K562 (cell line): ENCODE measurements around the gene C4A. TPM values are rescaled to one million over a fixed set of nuclear protein-coding genes. Genes with fewer than 3 reads are reported as not detected.

ENCODE experiments used
- CBX5 ChIP-seq: IDR thresholded peaks from 2 replicates; pipeline ENCODE4 v1.6.1; 2014; ENCODE audit warnings: low read depth, borderline replicate concordance
- CEBPG ChIP-seq, 3 experiments: fragments of 200-800 bp in 1 of 3; sonication (Bioruptor generic) in 1 of 3; sonication (generic) in 1 of 3; formaldehyde crosslinking in 1 of 3; IDR thresholded peaks in 2 of 3; conservative IDR thresholded peaks in 1 of 3; 2 replicates each; pipeline versions ENCODE4 v1.6.1 to v1.8.0; 2016 to 2022; ENCODE audit warnings: missing compliant biosample characterization in 2 of 3, missing genetic modification characterization in 2 of 3, mild to moderate bottlenecking in 1 of 3, missing genetic modification reagents in 1 of 3
- GTF2F1 ChIP-seq: IDR thresholded peaks from 2 replicates; pipeline ENCODE4 v1.6.1; 2011; ENCODE audit warnings: low read depth, low read length, improper control_type of control experiment
- HMBOX1 ChIP-seq: sonication (generic); IDR thresholded peaks from 2 replicates; pipeline ENCODE4 v1.6.1; 2016
- HMGXB4 ChIP-seq: sonication (generic); formaldehyde crosslinking; IDR thresholded peaks from 2 replicates; pipeline ENCODE4 v1.8.1; 2023; ENCODE audit warnings: mild to moderate bottlenecking, missing genetic modification reagents
- HNRNPH1 ChIP-seq: fragments of 200-400 bp; formaldehyde crosslinking; optimal IDR thresholded peaks from 2 replicates; pipeline ENCODE3; 2017; ENCODE audit warnings: low read depth, mild to moderate bottlenecking, low read length, moderate library complexity
- LCOR ChIP-seq: sonication (generic); formaldehyde crosslinking; IDR thresholded peaks from 2 replicates; pipeline ENCODE4 v1.8.0; 2022; ENCODE audit warnings: mild to moderate bottlenecking, missing genetic modification reagents
- MTA3 ChIP-seq: fragments of 450-650 bp; formaldehyde crosslinking; IDR thresholded peaks from 2 replicates; pipeline ENCODE4 v1.6.1; 2017; ENCODE audit warnings: mild to moderate bottlenecking, borderline replicate concordance
- RB1 ChIP-seq: fragments of 450-650 bp; IDR thresholded peaks from 2 replicates; pipeline ENCODE4 v1.6.1; 2017; ENCODE audit warnings: low read depth, mild to moderate bottlenecking
- RREB1 ChIP-seq: fragments of 250-450 bp; sonication (Bioruptor Pico); IDR thresholded peaks from 2 replicates; pipeline ENCODE4 v1.4.0; 2020
- SIN3B ChIP-seq: fragments of 450-650 bp; IDR thresholded peaks from 2 replicates; pipeline ENCODE4 v1.6.1; 2017; ENCODE audit warnings: low read depth, mild to moderate bottlenecking, moderate library complexity
- TAF15 ChIP-seq: fragments of 200-400 bp; formaldehyde crosslinking; IDR thresholded peaks from 2 replicates; pipeline ENCODE4 v1.6.1; 2017; ENCODE audit warnings: mild to moderate bottlenecking, low read depth, low read length, moderate library complexity
- TBL1XR1 ChIP-seq, 2 experiments: IDR thresholded peaks; 2 replicates each; pipeline ENCODE4 v1.6.1; 2012; ENCODE audit warnings: improper control_type of control experiment in 2 of 2, low read length in 2 of 2, mild to moderate bottlenecking in 1 of 2
- TCF15 ChIP-seq: fragments of 250-450 bp; sonication (Bioruptor Pico); IDR thresholded peaks from 2 replicates; pipeline ENCODE4 v1.8.0; 2022; ENCODE audit warnings: moderate library complexity, mild to moderate bottlenecking, inconsistent platforms
- TGIF2 ChIP-seq: sonication (generic); formaldehyde crosslinking; IDR thresholded peaks from 2 replicates; pipeline ENCODE4 v1.8.1; 2022; ENCODE audit warnings: mild to moderate bottlenecking, missing genetic modification reagents, moderate library complexity
- ZNF143 ChIP-seq: sonication (generic); formaldehyde crosslinking; IDR thresholded peaks from 2 replicates; pipeline ENCODE4 v1.9.0; 2022; ENCODE audit warnings: mild to moderate bottlenecking, missing genetic modification reagents
- ZNF232 ChIP-seq: sonication (generic); formaldehyde crosslinking; IDR thresholded peaks from 2 replicates; pipeline ENCODE4 v1.8.0; 2022; ENCODE audit warnings: mild to moderate bottlenecking, missing genetic modification reagents
- ZNF282 ChIP-seq: sonication (generic); formaldehyde crosslinking; IDR thresholded peaks from 2 replicates; pipeline ENCODE4 v1.8.1; 2023; ENCODE audit warnings: missing genetic modification reagents
- ZNF3 ChIP-seq: fragments of 250-450 bp; sonication (Bioruptor Pico); IDR thresholded peaks from 2 replicates; pipeline ENCODE4 v1.5.0; 2021; ENCODE audit warnings: mild to moderate bottlenecking, moderate library complexity
- ZNF830 ChIP-seq: fragments of 250-450 bp; sonication (Bioruptor Pico); IDR thresholded peaks from 2 replicates; pipeline ENCODE4 v1.5.0; 2021; ENCODE audit warnings: mild to moderate bottlenecking
- polyA plus RNA-seq, 8 experiments: library from polyadenylated mRNA; depleted of rRNA in 4 of 8; stranded (reverse) in 5 of 8; unstranded in 3 of 8; fragments of >200 nt; fragmentation: Nextera tagmentation in 2 of 8; fragmentation: Illumina TruSeq in 1 of 8; extraction: Ambion mirVana in 2 of 8; extraction: Trizol in 1 of 8; gene quantifications; 2 replicates each; pipeline versions ENCODE4 v1.2.1 to v1.2.3, GENCODE V29; 2011 to 2014; ENCODE audit warnings: inconsistent platforms in 1 of 8, missing spikeins in 1 of 8
- total RNA-seq, 7 experiments: library from RNA; depleted of rRNA in 6 of 7; stranded (reverse); fragments of >200 nt in 6 of 7; fragmentation: Illumina TruSeq in 2 of 7; extraction: Trizol in 2 of 7; gene quantifications; 2 replicates each; pipeline versions ENCODE4 v1.2.1 to v1.2.3, GENCODE V29; 2011 to 2021; ENCODE audit warnings: low replicate concordance in 1 of 7

C4A gene
- total and polyA plus RNA-seq, 9 of the 15 experiments (the other 6 are each of a cell fraction or from before 2014, with no cell fraction given) = 0.27 to 7.6 (median 5.0) TPM

GRCh38 chr6:32045811-32046449, 64.1 kb downstream of the C4A start (continued):
- TF ChIP-seq RB1 (peak; percentile 7; the same call in 1 of the 2 replicates), ZNF232 (CRISPR knock-in tag) (no peak), TCF15 (CRISPR knock-in tag) (no peak), GTF2F1 (no peak), LCOR (CRISPR knock-in tag) (no peak), MTA3 (peak; percentile 59; the same call in 1 of the 2 replicates), CEBPG (CRISPR knock-in tag; IDR thresholded peaks at IDR 0.05) (no peak), CEBPG (tag; conservative IDR thresholded peaks at IDR 0.05 in 1 of 2, IDR thresholded peaks at IDR 0.05 in 1 of 2) (no peak), SIN3B (no peak), ZNF3 (CRISPR knock-in tag) (no peak), TBL1XR1 (IDR thresholded peaks at IDR 0.05; ENCODE audit: low read length in 2 of 2) (no peak), RREB1 (CRISPR knock-in tag) (peak; percentile 42; the same call in 1 of the 2 replicates), HNRNPH1 (no peak), CBX5 (no peak), TAF15 (no peak), HMBOX1 (no peak), HMGXB4 (0 out of 2 replicates have a peak, but pooled peaks have one; percentile 24), TGIF2 (CRISPR knock-in tag) (no peak), ZNF830 (CRISPR knock-in tag) (no peak), ZNF282 (CRISPR knock-in tag) (no peak), ZNF143 (CRISPR knock-in tag) (no peak)
